SU-DHL-6 (cell line): ENCODE results near the gene ALX4.

ENCODE experiments used
- H2AFZ ChIP-seq: fragments of 200-600 bp; sonication (generic); 2 replicates; pipeline ENCODE4 v1.6.1; 2014; ENCODE audit warnings: low read depth, mild to moderate bottlenecking, moderate library complexity, mixed read lengths, antibody characterized with exemption, low read length; ENCODE audit not compliant: severe bottlenecking
- H3F3A ChIP-seq: fragments of 200-600 bp; shearing (Covaris generic); 2 replicates; pipeline ENCODE4 v1.6.0; 2016; ENCODE audit warnings: antibody characterized with exemption, mild to moderate bottlenecking; ENCODE audit not compliant: insufficient read depth
- H3K27ac ChIP-seq: fragments of 200-600 bp; sonication (generic); 2 replicates; pipeline ENCODE4 v1.5.1; 2016; ENCODE audit warnings: low read depth, mild to moderate bottlenecking, low read length, moderate library complexity, mixed read lengths
- H3K27me3 ChIP-seq: fragments of 200-600 bp; sonication (generic), shearing (Covaris generic); 2 replicates; pipeline ENCODE4 v1.6.0; 2014; ENCODE audit warnings: mild to moderate bottlenecking, low read length
- H3K36me3 ChIP-seq: fragments of 200-600 bp; sonication (generic); 2 replicates; pipeline ENCODE4 v1.6.1; 2014; ENCODE audit warnings: mild to moderate bottlenecking, low read length, mixed read lengths
- H3K4me2 ChIP-seq: fragments of 300-600, 200-600 bp; shearing (Covaris generic), sonication (generic); 2 replicates; pipeline ENCODE4 v1.6.0; 2014; ENCODE audit warnings: low read length, low read depth, mild to moderate bottlenecking; ENCODE audit not compliant: poor library complexity, severe bottlenecking
- H3K4me3 ChIP-seq: fragments of 200-600 bp; sonication (generic); 2 replicates; pipeline ENCODE4 v1.5.1; 2014; ENCODE audit warnings: antibody characterized with exemption, low read length, mild to moderate bottlenecking, mixed read lengths; ENCODE audit not compliant: insufficient read depth, poor library complexity, severe bottlenecking
- H3K79me2 ChIP-seq: fragments of 200-600 bp; sonication (generic); 2 replicates; pipeline ENCODE4 v1.6.1; 2014; ENCODE audit warnings: mild to moderate bottlenecking, low read length, moderate library complexity; ENCODE audit not compliant: insufficient read depth
- H3K9ac ChIP-seq: fragments of 200-600 bp; sonication (generic); 2 replicates; pipeline ENCODE4 v1.7.0; 2014; ENCODE audit warnings: mild to moderate bottlenecking, low read length
- H3K9me2 ChIP-seq: fragments of 200-600 bp; sonication (generic); replicated peaks from 2 replicates; pipeline ENCODE4 v1.6.1; 2014; ENCODE audit warnings: low read length; ENCODE audit not compliant: insufficient read depth
- H3K9me3 ChIP-seq: fragments of 200-600 bp; sonication (generic); 2 replicates; pipeline ENCODE4 v1.6.1; 2014; ENCODE audit warnings: low read length, mixed read lengths; ENCODE audit not compliant: insufficient read depth
- H4K20me1 ChIP-seq: fragments of 200-600 bp; sonication (generic); 2 replicates; pipeline ENCODE4 v1.6.1; 2014; ENCODE audit warnings: low read depth, mild to moderate bottlenecking, antibody characterized with exemption, low read length, moderate library complexity, mixed read lengths
- EZH2phosphoT487 ChIP-seq: fragments of 200-600 bp; sonication (generic), shearing (Covaris generic); conservative IDR thresholded peaks from 2 replicates; pipeline ENCODE4 v1.6.1; 2018; ENCODE audit warnings: mild to moderate bottlenecking, antibody characterized with exemption, low read length, moderate library complexity, mixed read lengths
- TF ChIP-seq, protein P1 (sequence below): fragments of 200-600 bp; sonication (generic); IDR thresholded peaks from one replicate; pipeline ENCODE4 v1.5.1; 2017; ENCODE audit warnings: antibody characterized with exemption, mild to moderate bottlenecking, low read length, moderate library complexity; ENCODE audit not compliant: insufficient read depth, poor library complexity, severe bottlenecking

The ALX4 gene

GRCh38 chr11:44275241-44275640, 34.7 kb downstream of the ALX4 start:
- Histone ChIP-seq H3K9me3 (no peaks in the 10 kb centered on the region), H3K79me2 (no peaks in the 10 kb centered on the region), H3K27me3 (no peaks in the 10 kb centered on the region), H3K36me3 (no peaks in the 10 kb centered on the region), H3K9me2 (no peaks in the 10 kb centered on the region), H4K20me1 (no peaks in the 10 kb centered on the region), H3K27ac (no peak overlapping the region), H3K4me3 (no peak overlapping the region), H3K4me2 (no peak overlapping the region), H3K9ac (no peak overlapping the region), H2AFZ (no peak overlapping the region), H3F3A (no peaks in the 10 kb centered on the region)
- no peak for TF ChIP-seq EZH2phosphoT487
- TF ChIP-seq, protein P1, sequence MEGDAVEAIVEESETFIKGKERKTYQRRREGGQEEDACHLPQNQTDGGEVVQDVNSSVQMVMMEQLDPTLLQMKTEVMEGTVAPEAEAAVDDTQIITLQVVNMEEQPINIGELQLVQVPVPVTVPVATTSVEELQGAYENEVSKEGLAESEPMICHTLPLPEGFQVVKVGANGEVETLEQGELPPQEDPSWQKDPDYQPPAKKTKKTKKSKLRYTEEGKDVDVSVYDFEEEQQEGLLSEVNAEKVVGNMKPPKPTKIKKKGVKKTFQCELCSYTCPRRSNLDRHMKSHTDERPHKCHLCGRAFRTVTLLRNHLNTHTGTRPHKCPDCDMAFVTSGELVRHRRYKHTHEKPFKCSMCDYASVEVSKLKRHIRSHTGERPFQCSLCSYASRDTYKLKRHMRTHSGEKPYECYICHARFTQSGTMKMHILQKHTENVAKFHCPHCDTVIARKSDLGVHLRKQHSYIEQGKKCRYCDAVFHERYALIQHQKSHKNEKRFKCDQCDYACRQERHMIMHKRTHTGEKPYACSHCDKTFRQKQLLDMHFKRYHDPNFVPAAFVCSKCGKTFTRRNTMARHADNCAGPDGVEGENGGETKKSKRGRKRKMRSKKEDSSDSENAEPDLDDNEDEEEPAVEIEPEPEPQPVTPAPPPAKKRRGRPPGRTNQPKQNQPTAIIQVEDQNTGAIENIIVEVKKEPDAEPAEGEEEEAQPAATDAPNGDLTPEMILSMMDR = no peak

- Histone ChIP-seq H3K36me3 (no peaks in the 10 kb centered on the region), H3K27ac (no peak overlapping the region)
- TF ChIP-seq, protein P1 = no peak
- TF ChIP-seq EZH2phosphoT487 = no peak
Measured at GRCh38 chr11:44274404-44274803, 35.5 kb downstream of the ALX4 start.

DNA sequence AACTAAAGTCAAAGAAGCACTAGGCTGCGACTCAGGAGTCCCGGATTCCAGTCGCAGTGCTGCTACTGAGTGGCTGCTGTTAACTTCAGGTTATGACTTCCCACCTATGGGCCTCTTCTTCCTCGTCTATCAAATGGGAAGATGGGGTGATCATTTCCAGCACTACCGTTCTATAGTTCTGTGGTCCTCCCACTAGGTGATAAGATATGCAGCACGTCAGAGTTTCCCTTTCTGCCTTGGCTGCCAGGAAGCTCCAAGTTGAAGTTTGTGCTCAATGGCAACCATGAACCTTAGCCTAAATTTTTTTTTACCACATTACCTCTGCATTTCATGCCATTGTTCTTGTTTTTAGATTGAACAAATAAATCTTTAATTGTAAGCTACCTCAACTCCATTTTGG, 38.7 kb downstream of the ALX4 start:
- H3K36me3 ChIP-seq = no peaks in the 10 kb centered on the region
- H3K4me2 ChIP-seq = no peak overlapping the region
- no peaks in the 10 kb centered on the region for H3K79me2 ChIP-seq
- H3F3A ChIP-seq = no peaks in the 10 kb centered on the region
- H3K27me3 ChIP-seq = no peaks in the 10 kb centered on the region
- TF ChIP-seq, protein P1 = no peak
- TF ChIP-seq EZH2phosphoT487 = no peak
- no peak overlapping the region for H2AFZ ChIP-seq
- H3K9ac ChIP-seq = no peak overlapping the region
- no peaks in the 10 kb centered on the region for H3K9me3 ChIP-seq
- H4K20me1 ChIP-seq = no peaks in the 10 kb centered on the region
- H3K9me2 ChIP-seq = no peaks in the 10 kb centered on the region
- H3K27ac ChIP-seq = no peak overlapping the region
- H3K4me3 ChIP-seq = no peak overlapping the region

More at GRCh38 chr11:44274404-44274803, 35.5 kb downstream of the ALX4 start:
- Histone ChIP-seq H2AFZ (no peak overlapping the region), H3K4me3 (no peak overlapping the region), H3K9me2 (no peaks in the 10 kb centered on the region), H4K20me1 (no peaks in the 10 kb centered on the region), H3K4me2 (no peak overlapping the region), H3K9me3 (no peaks in the 10 kb centered on the region), H3K9ac (no peak overlapping the region), H3F3A (no peaks in the 10 kb centered on the region), H3K79me2 (no peaks in the 10 kb centered on the region), H3K27me3 (no peaks in the 10 kb centered on the region)
